Endothelial cell of umbilical vein (primary cell): ENCODE measurements around the gene NCR1. TPM values are rescaled to one million over a fixed set of nuclear protein-coding genes. Genes with fewer than 3 reads are reported as not detected.
"Not testable (repeated sequence)": the region's sequence is repeated elsewhere in the genome, so short reads cannot be mapped to it uniquely, and the experiment has no call there.

Experiments used
- BruUV-seq: library from RNA; stranded (reverse); fragments of 400-500 nt; replicated peaks from 2 replicates; lab custom pipeline; 2021; lab: Mats Ljungman, UMichigan
- CTCF ChIA-PET: fragments of 300-600, 350-600 bp; sonication (Branson Sonifier 250); formaldehyde crosslinking; loops from one replicate; lab custom pipeline; 2021; ENCODE audit warnings: antibody characterized with exemption, inconsistent platforms; lab: Charles Lee
- POLR2A ChIA-PET: fragments of 300-600, 350-600 bp; sonication (Branson Sonifier 250); formaldehyde crosslinking; loops from one replicate; lab custom pipeline; 2021; ENCODE audit warnings: antibody characterized with exemption, inconsistent platforms; lab: Charles Lee
- DNase-seq: peaks from one replicate; pipeline ENCODE4 v3.0.0-alpha.2; 2011; ENCODE audit warnings: low read depth, low spot score
- FAIRE-seq: peaks from 2 replicates; lab custom pipeline; 2011; peaks lifted over from hg19 to GRCh38; lab: Jason Lieb, UNC
- H2AFZ ChIP-seq: 2 replicates; pipeline ENCODE4 v1.6.0; 2012; ENCODE audit warnings: low read depth, low read length, control low read depth, inconsistent platforms
- H3K27ac ChIP-seq: 2 replicates; pipeline ENCODE4 v1.5.1; 2011; ENCODE audit warnings: low read depth, mild to moderate bottlenecking, control low read depth, low read length, moderate library complexity; ENCODE audit not compliant: insufficient read depth
- H3K27me3 ChIP-seq, 2 experiments: 2 replicates each; pipeline versions ENCODE4 v1.6.0 to v1.6.1; 2011; ENCODE audit warnings: low read length in 2 of 2, mixed read lengths in 1 of 2; ENCODE audit not compliant: control insufficient read depth in 2 of 2, insufficient read depth in 2 of 2
- H3K36me3 ChIP-seq, 2 experiments: 2 replicates in 1 of 2; 3 replicates in 1 of 2; pipeline ENCODE4 v1.5.1; 2011; ENCODE audit warnings: low read length in 2 of 2, mild to moderate bottlenecking in 1 of 2, moderate library complexity in 1 of 2; ENCODE audit not compliant: control insufficient read depth in 2 of 2, insufficient read depth in 2 of 2; ENCODE audit errors: extremely low read depth in 1 of 2
- H3K4me1 ChIP-seq: 3 replicates; pipeline ENCODE4 v1.5.1; 2011; ENCODE audit warnings: mild to moderate bottlenecking, low read length; ENCODE audit not compliant: control insufficient read depth, insufficient read depth; ENCODE audit errors: extremely low read depth
- H3K4me2 ChIP-seq: 2 replicates; pipeline ENCODE4 v1.6.1; 2011; ENCODE audit warnings: low read length, control low read depth, mixed read lengths; ENCODE audit not compliant: insufficient read depth
- H3K4me3 ChIP-seq, 3 experiments: fragments of 200-600 bp in 1 of 3; sonication (generic), shearing (Covaris generic) in 1 of 3; replicated peaks in 1 of 3; 2 replicates each; pipeline ENCODE4 v1.5.1; 2011 to 2016; ENCODE audit warnings: control low read depth in 3 of 3, low read length in 3 of 3, mild to moderate bottlenecking in 2 of 3, inconsistent platforms in 1 of 3, low read depth in 1 of 3, moderate library complexity in 1 of 3; ENCODE audit not compliant: insufficient read depth in 1 of 3
- H3K79me2 ChIP-seq: 2 replicates; pipeline ENCODE4 v1.6.0; 2012; ENCODE audit warnings: low read length, inconsistent platforms; ENCODE audit not compliant: control insufficient read depth, insufficient read depth
- H3K9ac ChIP-seq: replicated peaks from 2 replicates; pipeline ENCODE3; 2011; ENCODE audit warnings: low read length, control low read depth; ENCODE audit not compliant: insufficient read depth; ENCODE audit errors: extremely low read depth
- H3K9me1 ChIP-seq: replicated peaks from 3 replicates; pipeline ENCODE4 v1.6.0; 2011; ENCODE audit warnings: mild to moderate bottlenecking, low read length; ENCODE audit not compliant: control insufficient read depth, insufficient read depth; ENCODE audit errors: extremely low read depth
- H3K9me3 ChIP-seq: replicated peaks from 2 replicates; pipeline ENCODE4 v1.5.1; 2012; ENCODE audit warnings: low read length, inconsistent platforms; ENCODE audit not compliant: control insufficient read depth, insufficient read depth
- H4K20me1 ChIP-seq: replicated peaks from 2 replicates; pipeline ENCODE3; 2011; ENCODE audit warnings: mild to moderate bottlenecking, low read length; ENCODE audit not compliant: control insufficient read depth, insufficient read depth; ENCODE audit errors: extremely low read depth
- CTCF ChIP-seq, 2 donors: IDR thresholded peaks; 1 replicate in 1 of 2; 2 replicates in 1 of 2; pipeline ENCODE4 v1.5.1; 2011; ENCODE audit warnings: low read length in 2 of 2, mild to moderate bottlenecking in 2 of 2, moderate library complexity in 2 of 2, control low read depth in 1 of 2, inconsistent platforms in 1 of 2, low read depth in 1 of 2; ENCODE audit not compliant: insufficient read depth in 1 of 2; ENCODE audit errors: extremely low read depth in 1 of 2
- JUN ChIP-seq: IDR thresholded peaks from 2 replicates; pipeline ENCODE4 v1.6.1; 2011; ENCODE audit warnings: borderline replicate concordance, low read depth; ENCODE audit not compliant: insufficient read length, insufficient read depth
- MYC ChIP-seq: IDR thresholded peaks from one replicate; pipeline ENCODE4 v1.6.1; 2011; ENCODE audit warnings: mild to moderate bottlenecking, low read depth, low read length
- POLR2A ChIP-seq: IDR thresholded peaks from 2 replicates; pipeline ENCODE4 v1.6.1; 2012; ENCODE audit warnings: low read depth, mild to moderate bottlenecking, control low read depth, low read length
- POLR2AphosphoS5 ChIP-seq: IDR thresholded peaks from 2 replicates; pipeline ENCODE4 v1.6.1; 2012; ENCODE audit warnings: low read depth, mild to moderate bottlenecking, control low read depth, low read length, moderate library complexity; ENCODE audit not compliant: insufficient read depth
- dilution Hi-C: fragments of 300-500 bp; cut with MboI; formaldehyde crosslinking; loops from one replicate; pipeline ENCODE4 v1.15.0; 2019; ENCODE audit warnings: low sequenced_read_pairs; ENCODE audit not compliant: extremely low pct_ligation_motif_present
- intact Hi-C: fragments of 100-400 bp; cut with micrococcal nuclease; formaldehyde crosslinking; loops from one replicate; pipeline ENCODE4 v1.10.0; 2022
- polyA plus RNA-seq, 4 experiments: library from polyadenylated mRNA; depleted of rRNA in 3 of 4; stranded (reverse) in 3 of 4; unstranded in 1 of 4; fragments of >200 nt; gene quantifications; 2 replicates each; pipeline versions ENCODE4 v1.2.1 to v1.2.3, GENCODE V29; 2011 to 2012; ENCODE audit warnings: missing spikeins in 1 of 4
- total RNA-seq: library from RNA; stranded (reverse); gene quantifications from 2 replicates; pipeline ENCODE4 v1.2.3, GENCODE V29; 2021

Gene NCR1
- total and polyA plus RNA-seq, 2 donors (not counting 3 experiments of a cell fraction or from before 2014, with no cell fraction given): 0.44 to 0.76 TPM

GRCh38 chr19:54949412-54949811, 43.5 kb downstream of the NCR1 start:
- Histone ChIP-seq H3K9me3 (no peaks in the 10 kb centered on the region), H3K27me3 (no peaks in the 10 kb centered on the region), H2AFZ (no peak overlapping the region), H3K4me1 (no peaks in the 10 kb centered on the region), H4K20me1 (no peaks in the 10 kb centered on the region), H3K4me2 (no peak overlapping the region), H3K36me3 (no peaks in the 10 kb centered on the region), H3K9me1 (no peaks in the 10 kb centered on the region), H3K9ac (no peak overlapping the region), H3K79me2 (no peaks in the 10 kb centered on the region), H3K27ac (no peak overlapping the region), H3K4me3 (no peak overlapping the region)
- ChIA-PET CTCF (no interaction called here), POLR2A (no interaction called here)
- dilution Hi-C loops (no loop called here), intact Hi-C loops (no loop called here)
- TF ChIP-seq POLR2A (no peak), POLR2AphosphoS5 (no peak), MYC (no peak), JUN (no peak), CTCF (IDR thresholded peaks at IDR 0.05; ENCODE audit: extremely low read depth in 1 of 2, insufficient read depth in 1 of 2, low read depth in 1 of 2, low read length in 2 of 2) (no peak)
- no TSS peak for BruUV-seq
- FAIRE-seq (no peak), DNase-seq (no peak)

- FAIRE-seq: not testable (repeated sequence)
These were observed 44.6 kb downstream of the NCR1 start for GRCh38 chr19:54950580-54950979.

More at GRCh38 chr19:54950580-54950979, 44.6 kb downstream of the NCR1 start:
- CTCF ChIA-PET, H3K79me2 ChIP-seq, H3K9me1 ChIP-seq, H3K27me3 ChIP-seq, dilution Hi-C loops, H3K4me2 ChIP-seq, POLR2A ChIA-PET, H3K4me1 ChIP-seq, H4K20me1 ChIP-seq, intact Hi-C loops, H2AFZ ChIP-seq, BruUV-seq, H3K9me3 ChIP-seq, H3K9ac ChIP-seq, H3K27ac ChIP-seq, H3K36me3 ChIP-seq, DNase-seq, H3K4me3 ChIP-seq: not testable (repeated sequence)
